Neural cell (in vitro differentiated cells): ENCODE results near the gene CACNG6.

Source experiments
- TAF1 ChIP-seq: IDR thresholded peaks from 2 replicates; pipeline ENCODE4 v1.6.1; 2012; ENCODE audit warnings: low read depth
- TF ChIP-seq, protein P1 (sequence below): fragments of 450-650 bp; IDR thresholded peaks from 2 replicates; pipeline ENCODE4 v1.5.1; 2014; ENCODE audit warnings: antibody characterized with exemption, mild to moderate bottlenecking, moderate library complexity; ENCODE audit not compliant: poor library complexity, severe bottlenecking

DNA sequence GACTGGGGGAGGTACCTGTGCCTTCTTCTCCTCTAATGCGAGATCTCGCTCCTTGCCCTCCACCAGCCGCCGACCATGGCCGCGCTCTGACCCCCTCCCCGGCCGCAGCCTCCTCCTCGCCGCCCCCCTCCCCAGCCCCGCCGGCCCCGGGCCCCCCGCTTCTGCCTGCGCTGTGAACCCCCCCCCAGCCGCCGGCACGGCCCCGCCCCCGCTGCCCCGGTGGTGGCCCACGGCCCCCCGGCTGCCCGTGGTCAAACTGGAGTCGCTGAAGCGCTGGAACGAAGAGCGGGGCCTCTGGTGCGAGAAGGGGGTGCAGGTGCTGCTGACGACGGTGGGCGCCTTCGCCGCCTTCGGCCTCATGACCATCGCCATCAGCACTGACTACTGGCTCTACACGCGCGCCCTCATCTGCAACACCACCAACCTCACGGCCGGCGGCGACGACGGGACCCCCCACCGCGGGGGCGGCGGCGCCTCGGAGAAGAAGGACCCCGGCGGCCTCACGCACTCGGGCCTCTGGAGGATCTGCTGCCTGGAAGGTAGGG, 28.5 kb upstream of the CACNG6 start, which contains the start of gene CACNG8:
- TF ChIP-seq, protein P1, sequence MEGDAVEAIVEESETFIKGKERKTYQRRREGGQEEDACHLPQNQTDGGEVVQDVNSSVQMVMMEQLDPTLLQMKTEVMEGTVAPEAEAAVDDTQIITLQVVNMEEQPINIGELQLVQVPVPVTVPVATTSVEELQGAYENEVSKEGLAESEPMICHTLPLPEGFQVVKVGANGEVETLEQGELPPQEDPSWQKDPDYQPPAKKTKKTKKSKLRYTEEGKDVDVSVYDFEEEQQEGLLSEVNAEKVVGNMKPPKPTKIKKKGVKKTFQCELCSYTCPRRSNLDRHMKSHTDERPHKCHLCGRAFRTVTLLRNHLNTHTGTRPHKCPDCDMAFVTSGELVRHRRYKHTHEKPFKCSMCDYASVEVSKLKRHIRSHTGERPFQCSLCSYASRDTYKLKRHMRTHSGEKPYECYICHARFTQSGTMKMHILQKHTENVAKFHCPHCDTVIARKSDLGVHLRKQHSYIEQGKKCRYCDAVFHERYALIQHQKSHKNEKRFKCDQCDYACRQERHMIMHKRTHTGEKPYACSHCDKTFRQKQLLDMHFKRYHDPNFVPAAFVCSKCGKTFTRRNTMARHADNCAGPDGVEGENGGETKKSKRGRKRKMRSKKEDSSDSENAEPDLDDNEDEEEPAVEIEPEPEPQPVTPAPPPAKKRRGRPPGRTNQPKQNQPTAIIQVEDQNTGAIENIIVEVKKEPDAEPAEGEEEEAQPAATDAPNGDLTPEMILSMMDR, result no peak
- TF ChIP-seq TAF1, result no peak
